ENCODE measurements around the gene WIZ. TPM values are rescaled to one million over a fixed set of nuclear protein-coding genes. Genes with fewer than 3 reads are reported as not detected.

WIZ gene

DNA sequence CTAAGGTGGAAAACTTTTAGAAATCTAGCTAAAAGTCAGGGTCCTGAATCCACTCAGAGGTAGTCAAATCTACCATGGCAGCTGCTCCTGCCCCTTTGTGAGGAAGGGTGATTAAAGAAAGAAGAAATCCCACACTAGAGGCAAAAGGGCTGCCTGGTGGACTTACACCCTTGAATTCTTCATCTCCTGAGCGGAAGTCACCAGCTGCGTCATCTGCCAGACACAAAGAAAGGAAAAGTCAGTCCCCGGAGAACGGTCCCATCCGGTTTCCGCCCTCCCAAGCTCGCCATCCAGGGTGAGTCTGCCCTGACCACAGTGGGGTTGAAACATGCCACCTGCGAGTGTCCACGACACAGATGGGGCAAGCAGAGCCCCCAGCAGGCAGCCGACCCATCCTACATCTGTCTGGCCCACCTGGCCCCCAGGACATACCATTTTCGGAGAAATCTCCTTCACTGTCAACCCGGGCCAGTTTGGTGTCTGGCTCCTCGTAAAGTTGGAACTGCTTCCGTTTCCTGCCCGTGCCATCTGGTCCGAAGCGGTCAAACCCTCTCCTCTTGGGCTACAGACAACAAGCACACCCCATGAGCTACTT is 77.9 kb downstream of the WIZ start:
- Histone ChIP-seq H3K27me3 (ENCODE audit: control insufficient read depth in 1 of 2, insufficient read depth in 1 of 2, low read length in 2 of 2) (no peaks in the 10 kb centered on the region), H3K4me1 (ENCODE audit: control insufficient read depth, insufficient read depth, low read depth, low read length) (peaks cover 15% of the 10 kb centered on the region), H3K4ac (ENCODE audit: low read depth in 1 of 2, low read length in 2 of 2) (no peak overlapping the region), H3K18ac (ENCODE audit: low read depth in 1 of 2, low read length in 2 of 2) (no peak overlapping the region), H3K9me3 (ENCODE audit: control insufficient read depth, low read length) (no peaks in the 10 kb centered on the region), H3K4me2 (ENCODE audit: low read length, poor library complexity, severe bottlenecking) (no peak overlapping the region), H3K79me1 (replicated peaks; ENCODE audit: low read length, poor library complexity, severe bottlenecking) (peaks cover 40% of the 10 kb centered on the region), H3K27ac (ENCODE audit: low read length, poor library complexity, severe bottlenecking) (no peak overlapping the region), H2BK12ac (ENCODE audit: low read length in 2 of 2) (no peak overlapping the region), H2BK5ac (ENCODE audit: low read depth, low read length, poor library complexity, severe bottlenecking) (no peak overlapping the region), H3K4me3 (ENCODE audit: insufficient read depth in 1 of 2, low read depth in 1 of 2, low read length in 2 of 2) (no peak overlapping the region), H3K23ac (ENCODE audit: low read length in 2 of 2) (no peak overlapping the region), H4K8ac (ENCODE audit: low read length) (no peak overlapping the region), H3K14ac (ENCODE audit: low read length in 2 of 2) (no peak overlapping the region), H2AFZ (ENCODE audit: low read depth, low read length) (no peak overlapping the region), H2BK15ac (ENCODE audit: low read depth, poor library complexity, severe bottlenecking) (no peak overlapping the region), H2BK120ac (ENCODE audit: low read depth, low read length) (no peak overlapping the region), H3K9ac (ENCODE audit: low read length) (no peak overlapping the region), H3K36me3 (ENCODE audit: control insufficient read depth in 1 of 2, insufficient read depth in 2 of 2, low read depth in 1 of 2, low read length in 2 of 2) (peaks cover 70 to 76% of the 10 kb centered on the region in 2 experiments), H2AK5ac (ENCODE audit: low read length, severe bottlenecking) (no peak overlapping the region), H4K91ac (ENCODE audit: low read length) (no peak overlapping the region)
- DNase-seq, result no peak
- WGBS, result 96% methylated on average over 17 of the region's 17 CpGs

DNA sequence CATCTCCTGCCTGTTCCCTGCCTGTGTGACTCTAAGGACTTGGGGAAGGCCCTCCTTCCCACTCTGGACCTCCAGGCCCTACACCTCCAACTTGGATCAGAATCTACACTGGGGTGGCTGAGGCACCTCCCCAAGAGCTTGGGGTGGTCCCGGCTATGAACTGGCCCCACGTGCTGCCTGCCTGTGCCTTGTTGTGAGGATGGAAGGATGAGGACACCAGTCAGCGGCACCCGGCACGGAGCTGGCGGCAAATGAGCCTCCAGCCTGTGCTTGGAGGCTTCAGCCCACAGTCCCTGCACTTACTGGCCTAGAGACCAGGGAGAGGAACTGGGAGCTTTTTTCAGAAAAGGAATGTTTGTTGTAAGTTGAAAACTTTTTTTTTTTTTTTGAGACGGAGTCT is 78.6 kb downstream of the WIZ start:
- Histone ChIP-seq H3K36me3 (ENCODE audit: control insufficient read depth in 1 of 2, insufficient read depth in 2 of 2, low read depth in 1 of 2, low read length in 2 of 2) (peaks cover 76 to 81% of the 10 kb centered on the region in 2 experiments), H3K79me1 (replicated peaks; ENCODE audit: low read length, poor library complexity, severe bottlenecking) (peaks cover 40% of the 10 kb centered on the region), H2AK5ac (ENCODE audit: low read length, severe bottlenecking) (no peak overlapping the region), H2BK120ac (ENCODE audit: low read depth, low read length) (no peak overlapping the region), H3K4ac (ENCODE audit: low read depth in 1 of 2, low read length in 2 of 2) (no peak overlapping the region), H3K27ac (ENCODE audit: low read length, poor library complexity, severe bottlenecking) (no peak overlapping the region), H3K4me3 (ENCODE audit: insufficient read depth in 1 of 2, low read depth in 1 of 2, low read length in 2 of 2) (no peak overlapping the region), H3K9ac (ENCODE audit: low read length) (no peak overlapping the region), H3K14ac (ENCODE audit: low read length in 2 of 2) (no peak overlapping the region), H4K8ac (ENCODE audit: low read length) (no peak overlapping the region), H2AFZ (ENCODE audit: low read depth, low read length) (no peak overlapping the region), H3K27me3 (ENCODE audit: control insufficient read depth in 1 of 2, insufficient read depth in 1 of 2, low read length in 2 of 2) (no peaks in the 10 kb centered on the region), H3K9me3 (ENCODE audit: control insufficient read depth, low read length) (no peaks in the 10 kb centered on the region), H2BK15ac (ENCODE audit: low read depth, poor library complexity, severe bottlenecking) (no peak overlapping the region), H3K23ac (ENCODE audit: low read length in 2 of 2) (no peak overlapping the region), H3K4me1 (ENCODE audit: control insufficient read depth, insufficient read depth, low read depth, low read length) (peaks cover 13% of the 10 kb centered on the region), H3K18ac (ENCODE audit: low read depth in 1 of 2, low read length in 2 of 2) (no peak overlapping the region), H3K4me2 (ENCODE audit: low read length, poor library complexity, severe bottlenecking) (no peak overlapping the region), H4K91ac (ENCODE audit: low read length) (peak overlapping the region; percentile 79), H2BK12ac (ENCODE audit: low read length in 2 of 2) (no peak overlapping the region), H2BK5ac (ENCODE audit: low read depth, low read length, poor library complexity, severe bottlenecking) (no peak overlapping the region)
- no peak for DNase-seq
- 97% methylated on average over 7 of the region's 7 CpGs for WGBS

Small RNA genes within 50 kb of the gene (small RNA-seq; reads per million reads assigned to genes)
- gene MIR1470 (ENCODE audit: low read depth), result not detected
